Heart right ventricle (tissue), 16 donors: Measurements from ENCODE around the gene TMEM52. TPM values are rescaled to one million over a fixed set of nuclear protein-coding genes. Genes with fewer than 3 reads are reported as not detected.

Source experiments
- ATAC-seq, 8 donors: fragments of 200-7000 bp; cut with Tn5 transposase; one replicate each; pipeline ENCODE4 v1.9.1; 2020; ENCODE audit warnings: mild to moderate bottlenecking in 8 of 8, moderate library complexity in 8 of 8, moderate number of reproducible peaks in 1 of 8
- DNase-seq, 2 donors: peaks; one replicate each; pipeline ENCODE4 v3.0.0-alpha.2; 2020
- H3K27ac ChIP-seq, 10 donors: fragments of 200-600 bp; sonication (generic) in 2 of 10; one replicate each; pipeline versions ENCODE4 v1.5.0 to v1.8.0; 2020 to 2022; ENCODE audit warnings: mild to moderate bottlenecking in 3 of 10
- H3K27me3 ChIP-seq, 7 donors: fragments of 200-600 bp; one replicate each; pipeline ENCODE4 v1.8.0; 2021 to 2022; ENCODE audit warnings: mild to moderate bottlenecking in 2 of 7
- H3K36me3 ChIP-seq, 9 donors: fragments of 200-600 bp; sonication (generic) in 1 of 9; one replicate each; pipeline versions ENCODE4 v1.5.0 to v1.8.0; 2020 to 2022; ENCODE audit warnings: mild to moderate bottlenecking in 2 of 9
- H3K4me1 ChIP-seq, 9 donors: fragments of 200-600 bp; sonication (generic) in 1 of 9; one replicate each; pipeline versions ENCODE4 v1.5.0 to v1.8.0; 2020 to 2022; ENCODE audit warnings: mild to moderate bottlenecking in 4 of 9
- H3K4me3 ChIP-seq, 10 donors: fragments of 200-600 bp; sonication (generic) in 2 of 10; one replicate each; pipeline versions ENCODE4 v1.5.0 to v1.8.0; 2020 to 2022; ENCODE audit warnings: mild to moderate bottlenecking in 7 of 10, moderate library complexity in 2 of 10
- H3K9me3 ChIP-seq, 11 donors: fragments of 200-600 bp in 10 of 11; sonication (generic) in 2 of 11; one replicate each; pipeline versions ENCODE4 v1.5.0 to v1.8.0; 2013 to 2022; ENCODE audit warnings: mild to moderate bottlenecking in 2 of 11, control low read depth in 1 of 11, moderate library complexity in 1 of 11
- CTCF ChIP-seq, 9 donors: fragments of 200-600 bp; sonication (generic) in 2 of 9; IDR thresholded peaks; one replicate each; pipeline versions ENCODE4 v1.5.0 to v1.8.0; 2021 to 2022; ENCODE audit warnings: antibody characterized with exemption in 9 of 9, mild to moderate bottlenecking in 5 of 9, moderate library complexity in 1 of 9
- WGBS, 2 donors: extraction: QIAGEN DNeasy Blood & Tissue Kit; methylation state at CpG; one replicate each; pipeline ENCODE4 v1.1.7; 2013; ENCODE audit warnings: inconsistent platforms in 1 of 2; 5-methylcytosine and 5-hydroxymethylcytosine counted together
- intact Hi-C, 10 donors: fragments of 100-400 bp; cut with DNase I; formaldehyde crosslinking; loops; one replicate each; pipeline versions ENCODE4 v1.11.1 to v1.14.2; 2022
- polyA plus RNA-seq, 2 donors: library from polyadenylated mRNA; stranded (reverse); fragments of 200-250 nt; gene quantifications; one replicate each; pipeline ENCODE4 v1.2.3, GENCODE V29; 2013
- total RNA-seq, 10 donors: library from RNA; stranded (reverse); fragmentation: NEBNext Ultra II Directional in 3 of 10; extraction: Animal tissue kit (Norgen Biotek cat#: 25700) in 3 of 10; gene quantifications; one replicate each; pipeline versions ENCODE4 v1.2.1 to v1.2.4, GENCODE V29; 2021 to 2023
- donor health status: Arrhythmogenic right ventricular cardiomyopathy.
- donor health status: ischemic (EF 13 %, LVEDD 7.1; RV severe dilation, severe dysfunction).
- donor health status: healthy with polysubstance abuse.
- donor health status: DM: no; HTN: yes; CAD: no.
- donor health status: DM: no; HTN: no; CAD: no.
- donor health status: ischemic (EF 25% LVEDD 6.9; RV normal size, moderate dysfunction).
- donor health status: ischemic (EF 25% LVEDD 5.7; RV mildly dilated, moderate dysfunction).
- donor health status: healthy.
- donor health status: DM: yes; HTN: yes; CAD: no.
- donor health status: Ischemic cardiomyopathy.
- donor health status: ischemic (EF 35%, LVEDD 5.7; RV mildly dilated, moderate dysfunction).
- donor health status: nonischemic (EF 11% LVEDD 7.7; RV severe dilation, severe dysfunction).
- donor health status: DM: yes; HTN: yes; CAD: no.
- donor health status: PGD.
- donor health status: ischemic (EF 29% LVEDD 5.4; RV normal size, mild dysfunction).
- donor health status: nonischemic (EF 23%, LVEDD 6.1; RV moderate dilation, normal function).

Gene TMEM52
- total and polyA plus RNA-seq, 12 donors, result 0.58 to 11.5 (median 1.9) TPM; not detected in 2

- 62 to 68% methylated on average over 21 to 22 of the region's 22 CpGs for WGBS, 2 donors
- Histone ChIP-seq H3K36me3 (no peaks in the 10 kb centered on the region), H3K4me3 (no peak overlapping the region), H3K9me3 (no peaks in the 10 kb centered on the region), H3K27ac (no peak overlapping the region), H3K27me3 (peaks cover 0 to 58% (median 41%) of the 10 kb centered on the region in 7 donors), H3K4me1 (peaks cover 0 to 13% (median 4%) of the 10 kb centered on the region in 9 donors)
- ATAC-seq, result no peak
- intact Hi-C loops, result loop anchor here in 1 of 10 donors (5.0 kb wide), 1 partner anchor 85 kb away; no protein-coding TSS in a partner anchor
- no peak for DNase-seq
- no peak for TF ChIP-seq CTCF (IDR thresholded peaks at IDR 0.05)
Observed at GRCh38 chr1:1957533-1957961, 38.5 kb upstream of the TMEM52 start.

- TF ChIP-seq CTCF (IDR thresholded peaks at IDR 0.05), result no peak
- ATAC-seq, result no peak
- H3K27me3 ChIP-seq, result peaks cover 0 to 56% (median 38%) of the 10 kb centered on the region in 7 donors
- intact Hi-C loops, result loop anchor here in 1 of 10 donors (5.0 kb wide), 1 partner anchor 85 kb away; no protein-coding TSS in a partner anchor
- H3K27ac ChIP-seq, result no peak overlapping the region
- no peak overlapping the region for H3K4me3 ChIP-seq
- no peaks in the 10 kb centered on the region for H3K36me3 ChIP-seq
- DNase-seq, result no peak
- WGBS, 2 donors, result 91 to 92% methylated on average over 38 of the region's 38 CpGs
- no peaks in the 10 kb centered on the region for H3K9me3 ChIP-seq
- peaks cover 0 to 13% (median 4%) of the 10 kb centered on the region in 9 donors for H3K4me1 ChIP-seq
Observed at GRCh38 chr1:1956586-1957532, 37.8 kb upstream of the TMEM52 start.

GRCh38 chr1:1956101-1956500 lies 37.0 kb upstream of the TMEM52 start:
- ATAC-seq, result no peak
- Histone ChIP-seq H3K27ac (no peak overlapping the region), H3K4me3 (no peak overlapping the region), H3K36me3 (no peaks in the 10 kb centered on the region), H3K27me3 (peaks cover 0 to 50% (median 32%) of the 10 kb centered on the region in 7 donors), H3K4me1 (peaks cover 0 to 13% (median 4%) of the 10 kb centered on the region in 9 donors), H3K9me3 (no peaks in the 10 kb centered on the region)
- no peak for DNase-seq
- no peak for TF ChIP-seq CTCF (IDR thresholded peaks at IDR 0.05)
- intact Hi-C loops, result loop anchor here in 1 of 10 donors (5.0 kb wide), 1 partner anchor 86 kb away; no protein-coding TSS in a partner anchor
- 84 to 87% methylated on average over 7 of the region's 7 CpGs for WGBS, 2 donors

GRCh38 chr1:1955621-1956094 lies 36.6 kb upstream of the TMEM52 start:
- Histone ChIP-seq H3K27me3 (peaks cover 0 to 47% (median 30%) of the 10 kb centered on the region in 7 donors), H3K27ac (no peak overlapping the region), H3K36me3 (no peaks in the 10 kb centered on the region), H3K9me3 (peaks cover 0 to 4% (median 0%) of the 10 kb centered on the region in 11 donors), H3K4me1 (peaks cover 0 to 13% (median 4%) of the 10 kb centered on the region in 9 donors), H3K4me3 (no peak overlapping the region)
- no peak for TF ChIP-seq CTCF (IDR thresholded peaks at IDR 0.05)
- DNase-seq (no peak), ATAC-seq (no peak)
- intact Hi-C loops, result loop anchor here in 1 of 10 donors (5.0 kb wide), 1 partner anchor 87 kb away; no protein-coding TSS in a partner anchor
- WGBS, 2 donors, result 52% methylated on average over 14 of the region's 14 CpGs
